Measurements from ENCODE around the gene NDUFA13.

GRCh38 chr19:19520989-19521388, 5.0 kb downstream of the NDUFA13 start:
- TF ChIP-seq GATA3 (IDR thresholded peaks at IDR 0.05; ENCODE audit: low read depth, low read length) (no peak), GATA2 (IDR thresholded peaks at IDR 0.05; ENCODE audit: low read depth, low read length) (no peak)
